ENCODE data around the gene SMIM21.

Gene SMIM21

GRCh38 chr18:75422341-75422910 lies 5.1 kb downstream of the SMIM21 start:
- DNase-seq (ENCODE audit: low spot score): no peak

- DNase-seq (ENCODE audit: low spot score): no peak
Observed at GRCh38 chr18:75421656-75422055, 5.8 kb downstream of the SMIM21 start.

GRCh38 chr18:75418293-75419005 lies 9.1 kb downstream of the SMIM21 start:
- no peak for DNase-seq (ENCODE audit: low spot score)

GRCh38 chr18:75410611-75411010 lies 16.9 kb downstream of the SMIM21 start:
- no peak for DNase-seq (ENCODE audit: low spot score)

GRCh38 chr18:75409806-75410205 lies 17.7 kb downstream of the SMIM21 start:
- DNase-seq (ENCODE audit: low spot score): no peak

- peak; percentile 22 for DNase-seq (ENCODE audit: low spot score)
Observed at GRCh38 chr18:75408554-75409506, 18.7 kb downstream of the SMIM21 start.

GRCh38 chr18:75407468-75408437 lies 19.8 kb downstream of the SMIM21 start:
- no peak for DNase-seq (ENCODE audit: low spot score)

GRCh38 chr18:75406491-75407445 lies 20.7 kb downstream of the SMIM21 start:
- DNase-seq (ENCODE audit: low spot score): no peak

- no peak for DNase-seq (ENCODE audit: low spot score)
Observed at GRCh38 chr18:75405351-75405750, 22.2 kb downstream of the SMIM21 start.

GRCh38 chr18:75400366-75400765 lies 27.1 kb downstream of the SMIM21 start:
- no peak for DNase-seq (ENCODE audit: low spot score)

GRCh38 chr18:75395137-75395536 lies 32.4 kb downstream of the SMIM21 start:
- no peak for DNase-seq (ENCODE audit: low spot score)

- DNase-seq (ENCODE audit: low spot score): no peak
Observed at GRCh38 chr18:75393721-75394120, 33.8 kb downstream of the SMIM21 start.

GRCh38 chr18:75392226-75392578 lies 35.3 kb downstream of the SMIM21 start:
- no peak for DNase-seq (ENCODE audit: low spot score)

GRCh38 chr18:75391279-75392225 lies 36.0 kb downstream of the SMIM21 start:
- DNase-seq (ENCODE audit: low spot score): no peak

- DNase-seq (ENCODE audit: low spot score): no peak
Observed at GRCh38 chr18:75390854-75391253, 36.6 kb downstream of the SMIM21 start.

GRCh38 chr18:75384144-75384543 lies 43.4 kb downstream of the SMIM21 start:
- no peak for DNase-seq (ENCODE audit: low spot score)

- DNase-seq (ENCODE audit: low spot score): no peak
Observed at GRCh38 chr18:75378376-75379315, 48.9 kb downstream of the SMIM21 start.

- DNase-seq (ENCODE audit: low spot score): no peak
Observed at GRCh38 chr18:75377926-75378325, 49.6 kb downstream of the SMIM21 start.
